SH-SY5Y (cell line): ENCODE measurements around the gene DCP2.

Source experiments
- GATA2 ChIP-seq: IDR thresholded peaks from 2 replicates; pipeline ENCODE4 v1.6.1; 2011; ENCODE audit warnings: mild to moderate bottlenecking, low read depth, low read length
- GATA3 ChIP-seq: IDR thresholded peaks from 2 replicates; pipeline ENCODE4 v1.6.1; 2011; ENCODE audit warnings: low read depth, mild to moderate bottlenecking, low read length, moderate library complexity

GRCh38 chr5:113027015-113027414 lies 50.4 kb downstream of the DCP2 start:
- TF ChIP-seq GATA3 (no peak), GATA2 (no peak)
